NCI-H526 treated with DMSO at 0.1 percent for 48 hours (cell line): ENCODE results near the gene TMEM255A.
"Not testable (repeated sequence)": the region's sequence is repeated elsewhere in the genome, so short reads cannot be mapped to it uniquely, and the experiment has no call there.

ENCODE experiments used
- DNase-seq: peaks from one replicate; lab custom pipeline; 2025; lab: John Stamatoyannopoulos, UW

The TMEM255A gene

GRCh38 chrX:120310861-120311726 is at the start of gene TMEM255A:
Gene TMEM255A (minus strand): TSS chrX:120311461. CDS start chrX:120311309, 152 bp downstream.
- no peak for DNase-seq

- no peak for DNase-seq
These were observed 47.6 kb upstream of the TMEM255A start for GRCh38 chrX:120358737-120359456.

GRCh38 chrX:120357186-120357585 is 45.9 kb upstream of the TMEM255A start:
- no peak for DNase-seq

- DNase-seq: no peak
These were observed 44.8 kb upstream of the TMEM255A start for GRCh38 chrX:120356084-120356483.

GRCh38 chrX:120350450-120351138 is 39.3 kb upstream of the TMEM255A start:
- DNase-seq: no peak

- DNase-seq: not testable (repeated sequence)
These were observed 33.3 kb upstream of the TMEM255A start for GRCh38 chrX:120344566-120344965.

- DNase-seq: no peak
These were observed 25.6 kb upstream of the TMEM255A start for GRCh38 chrX:120336899-120337298.

GRCh38 chrX:120335289-120335688 is 24.0 kb upstream of the TMEM255A start:
- DNase-seq: no peak

- DNase-seq: no peak
These were observed 23.3 kb upstream of the TMEM255A start for GRCh38 chrX:120334603-120335002.

GRCh38 chrX:120334151-120334550 is 22.9 kb upstream of the TMEM255A start:
- no peak for DNase-seq

- DNase-seq: no peak
These were observed 21.1 kb upstream of the TMEM255A start for GRCh38 chrX:120332394-120332793.

- DNase-seq: no peak
These were observed 19.9 kb upstream of the TMEM255A start for GRCh38 chrX:120331116-120331515.

GRCh38 chrX:120321520-120322281 is 10.4 kb upstream of the TMEM255A start:
- no peak for DNase-seq

GRCh38 chrX:120318411-120318810 is 7.2 kb upstream of the TMEM255A start:
- no peak for DNase-seq

- no peak for DNase-seq
These were observed 5.5 kb upstream of the TMEM255A start for GRCh38 chrX:120316587-120317283.

- no peak for DNase-seq
These were observed 4.5 kb upstream of the TMEM255A start for GRCh38 chrX:120315776-120316175.

GRCh38 chrX:120311727-120312063 is 434 bp upstream of the TMEM255A start:
- DNase-seq: no peak

- DNase-seq: no peak
These were observed 1.2 kb downstream of the TMEM255A start for GRCh38 chrX:120309873-120310705.

- DNase-seq: peak; percentile 35
These were observed 2.0 kb downstream of the TMEM255A start for GRCh38 chrX:120308959-120309872.
